PC-9 (cell line): ENCODE measurements around the gene AHDC1.

Experiments used
- EZH2 ChIP-seq: fragments of 200-600 bp; sonication (generic); IDR thresholded peaks from 2 replicates; pipeline ENCODE4 v1.8.0; 2017; ENCODE audit warnings: antibody characterized with exemption, low read depth
- TF ChIP-seq, protein P1 (sequence below): fragments of 200-600 bp; sonication (generic); conservative IDR thresholded peaks from 2 replicates; pipeline ENCODE4 v1.6.1; 2017; ENCODE audit warnings: mixed run types, antibody characterized with exemption, mild to moderate bottlenecking, moderate library complexity

DNA sequence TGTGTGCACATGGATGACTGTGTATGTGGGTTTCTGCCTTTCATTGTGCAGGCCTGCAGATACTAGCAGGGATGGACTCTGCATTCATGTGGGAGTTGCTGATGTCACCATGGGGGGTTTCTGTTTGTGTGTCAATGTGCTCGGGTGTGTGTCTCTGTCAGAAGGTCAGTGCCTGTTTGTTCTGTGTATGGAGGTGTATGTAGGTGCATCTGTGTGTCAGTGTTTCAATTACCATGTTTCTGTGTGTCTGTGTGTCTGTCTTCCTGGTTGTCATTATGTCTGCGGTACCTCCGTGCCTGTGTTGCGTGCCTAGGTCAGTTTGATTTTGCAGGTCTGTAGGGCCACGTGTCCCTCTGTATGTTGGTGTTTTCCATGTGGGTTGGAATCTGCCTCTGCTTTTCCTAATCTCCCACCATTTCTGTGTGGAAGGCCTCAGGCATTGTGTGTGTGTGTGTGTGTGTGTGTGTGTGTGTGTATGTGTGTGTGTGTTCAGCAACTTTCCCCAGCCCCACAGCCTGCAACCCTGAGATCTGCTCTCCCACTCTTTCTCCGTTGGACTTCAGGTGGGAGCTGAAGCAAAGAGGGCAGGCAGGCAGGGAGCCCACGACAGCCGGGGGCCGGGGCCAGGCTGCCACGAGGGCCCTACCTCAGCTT lies 77.2 kb downstream of the AHDC1 start:
- TF ChIP-seq, protein P1, sequence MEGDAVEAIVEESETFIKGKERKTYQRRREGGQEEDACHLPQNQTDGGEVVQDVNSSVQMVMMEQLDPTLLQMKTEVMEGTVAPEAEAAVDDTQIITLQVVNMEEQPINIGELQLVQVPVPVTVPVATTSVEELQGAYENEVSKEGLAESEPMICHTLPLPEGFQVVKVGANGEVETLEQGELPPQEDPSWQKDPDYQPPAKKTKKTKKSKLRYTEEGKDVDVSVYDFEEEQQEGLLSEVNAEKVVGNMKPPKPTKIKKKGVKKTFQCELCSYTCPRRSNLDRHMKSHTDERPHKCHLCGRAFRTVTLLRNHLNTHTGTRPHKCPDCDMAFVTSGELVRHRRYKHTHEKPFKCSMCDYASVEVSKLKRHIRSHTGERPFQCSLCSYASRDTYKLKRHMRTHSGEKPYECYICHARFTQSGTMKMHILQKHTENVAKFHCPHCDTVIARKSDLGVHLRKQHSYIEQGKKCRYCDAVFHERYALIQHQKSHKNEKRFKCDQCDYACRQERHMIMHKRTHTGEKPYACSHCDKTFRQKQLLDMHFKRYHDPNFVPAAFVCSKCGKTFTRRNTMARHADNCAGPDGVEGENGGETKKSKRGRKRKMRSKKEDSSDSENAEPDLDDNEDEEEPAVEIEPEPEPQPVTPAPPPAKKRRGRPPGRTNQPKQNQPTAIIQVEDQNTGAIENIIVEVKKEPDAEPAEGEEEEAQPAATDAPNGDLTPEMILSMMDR = no peak
- no peak for TF ChIP-seq EZH2
